Endothelial cell (in vitro differentiated cells): Measurements from ENCODE around the gene RPA1. TPM values are rescaled to one million over a fixed set of nuclear protein-coding genes. Genes with fewer than 3 reads are reported as not detected.

ENCODE experiments used
- DNase-seq: peaks from one replicate; pipeline ENCODE4 v3.0.0; 2021; ENCODE audit warnings: low spot score
- H3K27ac Mint-ChIP-seq: one replicate; pipeline ENCODE4 v1.8.0; 2021; ENCODE audit warnings: mixed read lengths, inconsistent platforms; ENCODE audit not compliant: unreplicated experiment
- H3K27me3 Mint-ChIP-seq: one replicate; pipeline ENCODE4 v1.8.0; 2021; ENCODE audit warnings: mild to moderate bottlenecking, moderate library complexity, mixed read lengths, inconsistent platforms; ENCODE audit not compliant: unreplicated experiment
- H3K36me3 Mint-ChIP-seq: one replicate; pipeline ENCODE4 v1.8.0; 2021; ENCODE audit warnings: mild to moderate bottlenecking, low read depth, mixed read lengths, inconsistent platforms; ENCODE audit not compliant: unreplicated experiment
- H3K4me1 Mint-ChIP-seq: one replicate; pipeline ENCODE4 v1.8.0; 2021; ENCODE audit warnings: mild to moderate bottlenecking, mixed read lengths, inconsistent platforms; ENCODE audit not compliant: unreplicated experiment
- H3K4me3 Mint-ChIP-seq: one replicate; pipeline ENCODE4 v1.8.0; 2021; ENCODE audit warnings: mild to moderate bottlenecking, mixed read lengths, inconsistent platforms; ENCODE audit not compliant: unreplicated experiment
- H3K9me3 Mint-ChIP-seq: one replicate; pipeline ENCODE4 v1.8.0; 2021; ENCODE audit warnings: mixed read lengths, inconsistent platforms; ENCODE audit not compliant: unreplicated experiment
- total RNA-seq: library from RNA; stranded (reverse); fragmentation: NEBNext Ultra II Directional; extraction: Animal tissue kit (Norgen Biotek cat#: 25700); gene quantifications from one replicate; pipeline ENCODE4 v1.2.1, GENCODE V29; 2021; ENCODE audit not compliant: unreplicated experiment
- TF ChIP-seq, protein P1 (sequence below): fragments of 200-600 bp; sonication (generic); IDR thresholded peaks from one replicate; pipeline ENCODE4 v1.5.0; 2021; ENCODE audit warnings: antibody characterized with exemption; ENCODE audit not compliant: unreplicated experiment

RPA1 gene
- total RNA-seq, 1 donor from 2014 or later = 105 TPM

DNA sequence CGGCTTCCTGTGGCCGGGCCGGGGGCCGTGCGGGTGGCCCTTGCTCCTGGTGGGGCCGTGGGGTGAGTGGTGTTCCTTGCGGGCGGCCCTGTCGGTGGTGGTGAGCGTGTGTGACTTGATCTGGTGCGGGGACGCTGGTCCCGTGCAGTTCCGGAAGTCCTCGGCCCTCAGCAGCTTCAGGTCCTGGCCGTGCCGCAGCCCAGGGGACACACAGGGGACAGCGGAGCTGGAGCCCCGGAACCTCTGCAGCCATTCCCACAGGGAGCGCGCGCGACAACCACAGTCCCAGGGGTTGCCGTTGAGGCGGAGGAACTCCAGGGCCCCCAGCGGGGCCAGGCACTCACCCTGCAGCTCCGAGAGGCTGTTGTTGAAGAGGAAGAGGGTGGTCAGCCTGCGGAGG lies 107.0 kb downstream of the RPA1 start:
- Mint-ChIP-seq H3K36me3 (no peaks in the 10 kb centered on the region), H3K4me3 (no peak overlapping the region), H3K4me1 (no peaks in the 10 kb centered on the region), H3K9me3 (no peaks in the 10 kb centered on the region), H3K27ac (no peak overlapping the region), H3K27me3 (no peaks in the 10 kb centered on the region)
- TF ChIP-seq, protein P1, sequence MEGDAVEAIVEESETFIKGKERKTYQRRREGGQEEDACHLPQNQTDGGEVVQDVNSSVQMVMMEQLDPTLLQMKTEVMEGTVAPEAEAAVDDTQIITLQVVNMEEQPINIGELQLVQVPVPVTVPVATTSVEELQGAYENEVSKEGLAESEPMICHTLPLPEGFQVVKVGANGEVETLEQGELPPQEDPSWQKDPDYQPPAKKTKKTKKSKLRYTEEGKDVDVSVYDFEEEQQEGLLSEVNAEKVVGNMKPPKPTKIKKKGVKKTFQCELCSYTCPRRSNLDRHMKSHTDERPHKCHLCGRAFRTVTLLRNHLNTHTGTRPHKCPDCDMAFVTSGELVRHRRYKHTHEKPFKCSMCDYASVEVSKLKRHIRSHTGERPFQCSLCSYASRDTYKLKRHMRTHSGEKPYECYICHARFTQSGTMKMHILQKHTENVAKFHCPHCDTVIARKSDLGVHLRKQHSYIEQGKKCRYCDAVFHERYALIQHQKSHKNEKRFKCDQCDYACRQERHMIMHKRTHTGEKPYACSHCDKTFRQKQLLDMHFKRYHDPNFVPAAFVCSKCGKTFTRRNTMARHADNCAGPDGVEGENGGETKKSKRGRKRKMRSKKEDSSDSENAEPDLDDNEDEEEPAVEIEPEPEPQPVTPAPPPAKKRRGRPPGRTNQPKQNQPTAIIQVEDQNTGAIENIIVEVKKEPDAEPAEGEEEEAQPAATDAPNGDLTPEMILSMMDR = no peak
- DNase-seq = no peak

DNA sequence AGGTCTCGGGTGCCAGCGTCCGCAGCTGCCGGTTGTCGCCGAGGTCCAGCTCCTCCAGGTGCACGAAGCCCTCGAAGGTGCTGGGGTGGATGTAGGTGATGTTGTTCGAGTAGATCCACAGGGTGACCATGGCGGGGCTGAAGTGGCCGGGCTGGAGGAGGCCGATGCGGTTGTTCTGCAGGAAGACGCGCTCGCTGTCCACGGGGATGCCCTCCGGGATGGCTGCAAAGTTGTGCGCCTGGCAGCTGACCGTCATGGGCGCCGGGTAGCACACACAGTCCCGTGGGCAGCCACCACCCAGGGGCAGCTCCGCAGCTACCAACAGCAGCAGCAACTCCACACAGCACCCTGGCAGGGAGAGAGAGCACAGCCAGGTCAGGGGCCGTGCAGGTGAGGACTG lies 107.7 kb downstream of the RPA1 start:
- Mint-ChIP-seq H3K27ac (no peak overlapping the region), H3K4me3 (no peak overlapping the region)
- DNase-seq = no peak

DNA sequence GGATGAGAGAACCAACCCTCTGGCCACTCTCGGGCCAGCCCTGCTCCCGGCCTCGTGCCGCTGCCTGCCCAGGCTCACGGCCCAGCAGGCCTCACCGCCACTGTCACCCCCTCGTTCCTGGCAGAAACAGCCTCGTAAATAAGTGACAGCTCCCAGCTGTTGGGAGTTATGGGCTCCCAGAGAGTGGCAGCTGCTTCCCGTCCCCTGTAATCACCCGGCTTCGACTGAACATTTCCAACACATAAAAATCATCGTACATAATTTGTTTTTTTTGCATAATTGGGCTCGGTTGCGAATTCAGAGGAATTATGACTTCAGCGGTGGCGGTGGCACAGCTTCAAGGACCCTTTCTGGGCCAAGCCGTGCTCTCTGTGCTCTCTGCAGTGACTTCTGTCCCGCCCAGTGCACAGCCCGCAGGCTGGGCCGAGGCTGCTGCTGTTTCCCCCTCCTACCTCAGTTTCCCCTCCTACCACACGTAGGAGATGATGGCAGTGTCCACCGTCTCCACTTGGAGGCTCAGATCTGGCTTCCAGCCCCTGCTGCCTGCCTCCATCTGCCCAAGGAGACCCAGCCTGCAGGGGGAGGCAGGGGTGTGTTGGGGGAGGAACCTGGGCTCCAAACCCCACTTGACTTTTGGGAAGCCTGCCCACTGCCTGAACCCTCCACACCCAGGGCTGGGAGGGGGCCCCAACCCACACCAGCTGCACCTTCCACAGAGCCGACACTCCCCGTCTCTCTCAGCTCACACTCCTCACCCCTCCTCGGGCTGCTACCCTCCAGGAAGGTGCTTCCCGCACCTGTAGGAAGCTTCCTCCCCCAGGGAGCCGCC lies 110.4 kb downstream of the RPA1 start:
- Mint-ChIP-seq H3K9me3 (no peaks in the 10 kb centered on the region), H3K4me3 (no peak overlapping the region), H3K36me3 (no peaks in the 10 kb centered on the region), H3K27ac (no peak overlapping the region), H3K4me1 (no peaks in the 10 kb centered on the region), H3K27me3 (no peaks in the 10 kb centered on the region)
- no peak for DNase-seq
- TF ChIP-seq, protein P1 = no peak

More for the DNA sequence above, 107.7 kb downstream of the RPA1 start:
- TF ChIP-seq, protein P1 = no peak
- H3K9me3 Mint-ChIP-seq = no peaks in the 10 kb centered on the region
- no peaks in the 10 kb centered on the region for H3K36me3 Mint-ChIP-seq
- no peaks in the 10 kb centered on the region for H3K27me3 Mint-ChIP-seq
- H3K4me1 Mint-ChIP-seq = no peaks in the 10 kb centered on the region

DNA sequence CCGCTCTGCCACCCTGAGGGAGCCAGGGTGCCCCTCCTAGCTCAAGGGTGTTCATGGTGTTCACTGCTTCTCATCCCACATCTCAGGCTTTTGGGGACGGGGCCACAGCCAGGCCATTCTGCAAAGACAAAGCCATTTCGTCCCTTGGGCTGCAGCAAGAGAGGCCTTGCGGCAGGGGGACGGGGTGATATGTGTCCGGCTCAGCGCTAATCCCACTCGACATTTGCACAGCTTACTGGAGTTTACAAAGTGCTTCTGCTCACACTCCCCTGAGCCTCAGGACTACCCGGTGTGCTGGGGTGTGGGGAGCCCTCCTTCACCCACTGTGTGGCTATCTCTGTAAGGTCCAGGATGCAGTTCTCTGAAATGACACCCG lies 111.0 kb downstream of the RPA1 start:
- DNase-seq = no peak
- TF ChIP-seq, protein P1 = no peak
- Mint-ChIP-seq H3K9me3 (no peaks in the 10 kb centered on the region), H3K4me3 (no peak overlapping the region), H3K27ac (no peak overlapping the region), H3K36me3 (no peaks in the 10 kb centered on the region), H3K4me1 (no peaks in the 10 kb centered on the region), H3K27me3 (peaks cover 4% of the 10 kb centered on the region)

DNA sequence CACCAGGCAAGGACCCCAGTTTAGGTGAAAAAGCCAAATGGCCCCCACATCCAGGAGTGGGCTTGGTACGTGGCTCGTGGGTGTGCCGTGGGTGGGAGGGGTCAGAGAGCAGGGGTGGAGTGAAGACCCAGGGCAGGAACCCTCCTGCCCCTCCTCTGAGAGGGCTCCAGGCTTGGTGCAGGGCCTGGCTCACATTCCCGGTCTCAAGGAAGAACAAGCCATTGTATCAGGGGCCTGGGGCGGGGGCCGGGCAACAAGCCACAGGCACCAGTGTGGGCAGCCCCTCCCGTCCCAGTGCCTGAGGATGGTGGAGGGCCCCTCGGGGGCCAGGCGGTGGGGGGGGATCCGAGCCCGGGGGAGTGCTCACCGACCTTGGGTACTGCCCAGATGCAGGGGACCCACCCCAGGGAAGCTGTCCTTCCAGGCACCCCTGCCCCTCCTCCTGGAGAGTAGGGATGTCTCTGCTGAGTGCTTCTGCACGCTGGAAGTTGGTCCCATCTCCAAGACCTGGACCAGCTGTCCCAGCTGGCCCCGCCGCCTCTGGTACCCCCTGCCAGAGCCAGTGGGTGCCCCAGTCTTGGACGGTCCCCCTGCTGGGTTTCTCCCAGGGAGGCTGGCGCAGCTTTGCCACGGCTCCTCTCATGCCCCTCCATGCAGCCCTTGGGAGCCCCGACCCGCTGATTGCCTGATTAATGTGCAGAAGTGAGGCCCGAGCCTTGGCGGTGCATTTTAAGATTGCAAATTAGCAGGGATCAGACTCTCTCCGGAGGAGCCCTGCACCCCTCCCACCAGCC lies 111.7 kb downstream of the RPA1 start:
- no peaks in the 10 kb centered on the region for H3K9me3 Mint-ChIP-seq

More for the DNA sequence above, 111.7 kb downstream of the RPA1 start:
- TF ChIP-seq, protein P1 = no peak
- Mint-ChIP-seq H3K27ac (no peak overlapping the region), H3K4me1 (no peaks in the 10 kb centered on the region), H3K27me3 (peaks cover 7% of the 10 kb centered on the region), H3K4me3 (no peak overlapping the region), H3K36me3 (no peaks in the 10 kb centered on the region)
- no peak for DNase-seq
